Astrocyte (in vitro differentiated cells and primary cell): ENCODE data around the gene ATP5PO. TPM values are rescaled to one million over a fixed set of nuclear protein-coding genes. Genes with fewer than 3 reads are reported as not detected.
A peak's percentile ranks its signal among the peaks of the same experiment; 100 is the strongest.

Source experiments
- DNase-seq: peaks from one replicate; pipeline ENCODE4 v3.0.0-alpha.2; 2010; ENCODE audit warnings: low read depth
- FAIRE-seq: peaks from 2 replicates; lab custom pipeline; 2011; peaks lifted over from hg19 to GRCh38; lab: Jason Lieb, UNC
- H2AFZ ChIP-seq: 2 replicates; pipeline ENCODE4 v1.6.0; 2012; ENCODE audit warnings: low read depth, low read length, inconsistent platforms
- H3K27ac ChIP-seq: 2 replicates; pipeline ENCODE4 v1.5.1; 2011; ENCODE audit warnings: low read depth, low read length, inconsistent platforms
- H3K27me3 ChIP-seq: 2 replicates; pipeline ENCODE4 v1.6.0; 2011; ENCODE audit warnings: low read length, inconsistent platforms; ENCODE audit not compliant: insufficient read depth
- H3K36me3 ChIP-seq: 2 replicates; pipeline ENCODE4 v1.5.1; 2011; ENCODE audit warnings: low read length, inconsistent platforms; ENCODE audit not compliant: insufficient read depth
- H3K4me1 ChIP-seq: 2 replicates; pipeline ENCODE4 v1.5.1; 2011; ENCODE audit warnings: low read length, inconsistent platforms; ENCODE audit not compliant: insufficient read depth
- H3K4me2 ChIP-seq: 2 replicates; pipeline ENCODE4 v1.6.0; 2012; ENCODE audit warnings: low read length, inconsistent platforms
- H3K4me3 ChIP-seq: 2 replicates; pipeline ENCODE4 v1.5.1; 2011; ENCODE audit warnings: low read depth, mild to moderate bottlenecking, low read length, inconsistent platforms; ENCODE audit not compliant: insufficient read depth
- H3K79me2 ChIP-seq: 2 replicates; pipeline ENCODE4 v1.6.0; 2012; ENCODE audit warnings: mild to moderate bottlenecking, low read length, inconsistent platforms; ENCODE audit not compliant: insufficient read depth
- H3K9ac ChIP-seq: 2 replicates; pipeline ENCODE4 v1.6.0; 2012; ENCODE audit warnings: mild to moderate bottlenecking, low read length, inconsistent platforms
- H3K9me3 ChIP-seq: 2 replicates; pipeline ENCODE4 v1.5.1; 2012; ENCODE audit warnings: low read depth, mild to moderate bottlenecking, low read length, inconsistent platforms; ENCODE audit not compliant: insufficient read depth
- H4K20me1 ChIP-seq: 2 replicates; pipeline ENCODE4 v1.6.0; 2012; ENCODE audit warnings: low read length, inconsistent platforms; ENCODE audit not compliant: insufficient read depth
- H3K27ac Mint-ChIP-seq: one replicate; pipeline ENCODE4 v1.8.0; 2021; ENCODE audit warnings: mild to moderate bottlenecking, mixed read lengths; ENCODE audit not compliant: unreplicated experiment
- H3K27me3 Mint-ChIP-seq: one replicate; pipeline ENCODE4 v1.8.0; 2021; ENCODE audit warnings: low read depth, mixed read lengths; ENCODE audit not compliant: unreplicated experiment
- H3K36me3 Mint-ChIP-seq: one replicate; pipeline ENCODE4 v1.8.0; 2021; ENCODE audit warnings: low read depth, mixed read lengths; ENCODE audit not compliant: unreplicated experiment
- H3K4me1 Mint-ChIP-seq: one replicate; pipeline ENCODE4 v1.8.0; 2021; ENCODE audit warnings: low read depth, mixed read lengths; ENCODE audit not compliant: unreplicated experiment
- H3K4me3 Mint-ChIP-seq: one replicate; pipeline ENCODE4 v1.8.0; 2021; ENCODE audit warnings: mild to moderate bottlenecking, moderate library complexity, mixed read lengths; ENCODE audit not compliant: unreplicated experiment
- H3K9me3 Mint-ChIP-seq: one replicate; pipeline ENCODE4 v1.8.0; 2021; ENCODE audit warnings: mild to moderate bottlenecking, mixed read lengths; ENCODE audit not compliant: unreplicated experiment
- CTCF ChIP-seq: IDR thresholded peaks from 2 replicates; pipeline ENCODE4 v1.5.1; 2011; ENCODE audit warnings: low read depth, mild to moderate bottlenecking, inconsistent platforms, low read length, moderate library complexity; ENCODE audit not compliant: insufficient read depth
- EZH2 ChIP-seq: IDR thresholded peaks from 2 replicates; pipeline ENCODE4 v1.6.1; 2012; ENCODE audit warnings: mild to moderate bottlenecking, low read length, inconsistent platforms; ENCODE audit not compliant: insufficient read depth
- total RNA-seq: library from RNA; stranded (reverse); gene quantifications from 2 replicates; pipeline ENCODE4 v1.2.1, GENCODE V29; 2021

ATP5PO gene
- total RNA-seq, 1 donor from 2014 or later: 171 TPM

- H3K79me2 ChIP-seq: no peaks in the 10 kb centered on the region
- H3K9me3 Mint-ChIP-seq: no peaks in the 10 kb centered on the region
Observed at GRCh38 chr21:33883118-33883517, 32.5 kb downstream of the ATP5PO start.

GRCh38 chr21:33881689-33882440 lies 33.7 kb downstream of the ATP5PO start:
- TF ChIP-seq EZH2 (no peak), CTCF (no peak)
- Histone ChIP-seq H3K36me3 (no peaks in the 10 kb centered on the region), H3K79me2 (no peaks in the 10 kb centered on the region), H3K9me3 (no peaks in the 10 kb centered on the region), H3K27ac (no peak overlapping the region), H3K4me1 (peaks cover 8% of the 10 kb centered on the region), H2AFZ (no peak overlapping the region), H3K9ac (no peak overlapping the region), H3K4me2 (peak overlapping the region; percentile 22), H4K20me1 (no peaks in the 10 kb centered on the region), H3K27me3 (peaks cover 6% of the 10 kb centered on the region), H3K4me3 (no peak overlapping the region)
- DNase-seq: no peak
- peaks cover 12% of the 10 kb centered on the region for H3K27me3 Mint-ChIP-seq
- FAIRE-seq: no peak
- H3K4me1 Mint-ChIP-seq: peaks cover 4% of the 10 kb centered on the region
- no peak overlapping the region for H3K27ac Mint-ChIP-seq
- H3K4me3 Mint-ChIP-seq: no peak overlapping the region
- H3K9me3 Mint-ChIP-seq: no peaks in the 10 kb centered on the region
- H3K36me3 Mint-ChIP-seq: peaks cover 2% of the 10 kb centered on the region

More at GRCh38 chr21:33883118-33883517, 32.5 kb downstream of the ATP5PO start:
- Histone ChIP-seq H3K9ac (no peak overlapping the region), H3K9me3 (no peaks in the 10 kb centered on the region), H3K4me2 (no peak overlapping the region), H3K4me1 (peaks cover 8% of the 10 kb centered on the region), H3K36me3 (no peaks in the 10 kb centered on the region), H4K20me1 (no peaks in the 10 kb centered on the region), H3K27ac (no peak overlapping the region), H3K27me3 (peaks cover 6% of the 10 kb centered on the region), H3K4me3 (no peak overlapping the region), H2AFZ (no peak overlapping the region)
- DNase-seq: no peak
- Mint-ChIP-seq H3K4me3 (no peak overlapping the region), H3K4me1 (no peaks in the 10 kb centered on the region), H3K27me3 (peaks cover 12% of the 10 kb centered on the region), H3K27ac (no peak overlapping the region), H3K36me3 (peaks cover 5% of the 10 kb centered on the region)
- TF ChIP-seq CTCF (no peak), EZH2 (no peak)
- no peak for FAIRE-seq

- H3K27ac ChIP-seq: no peak overlapping the region
- peaks cover 8% of the 10 kb centered on the region for H3K4me1 ChIP-seq
- Mint-ChIP-seq H3K4me1 (peaks cover 4% of the 10 kb centered on the region), H3K27me3 (peaks cover 16% of the 10 kb centered on the region), H3K9me3 (no peaks in the 10 kb centered on the region), H3K36me3 (peaks cover 2% of the 10 kb centered on the region), H3K27ac (no peak overlapping the region), H3K4me3 (no peak overlapping the region)
- no peak overlapping the region for H3K4me2 ChIP-seq
- no peak overlapping the region for H2AFZ ChIP-seq
- no peak for DNase-seq
- FAIRE-seq: no peak
- H3K79me2 ChIP-seq: no peaks in the 10 kb centered on the region
- peaks cover 6% of the 10 kb centered on the region for H3K27me3 ChIP-seq
- H3K36me3 ChIP-seq: no peaks in the 10 kb centered on the region
- H4K20me1 ChIP-seq: no peaks in the 10 kb centered on the region
- no peaks in the 10 kb centered on the region for H3K9me3 ChIP-seq
- TF ChIP-seq EZH2 (no peak), CTCF (no peak)
- H3K4me3 ChIP-seq: no peak overlapping the region
- H3K9ac ChIP-seq: no peak overlapping the region
Observed at GRCh38 chr21:33880626-33881025, 35.0 kb downstream of the ATP5PO start.
